Neuronal stem cell (in vitro differentiated cells): ENCODE results near the gene ZNF566.

Experiments used
- DNase-seq: peaks from one replicate; pipeline ENCODE4 v3.0.0-alpha.2; 2013; ENCODE audit warnings: low spot score
- H2AFZ ChIP-seq: one replicate; pipeline ENCODE4 v1.6.1; 2013; ENCODE audit warnings: mild to moderate bottlenecking, low read length, inconsistent platforms
- H2AK5ac ChIP-seq: 2 replicates; pipeline ENCODE4 v1.6.1; 2013; ENCODE audit warnings: low read depth, mild to moderate bottlenecking, inconsistent platforms, low read length, moderate library complexity, mixed read lengths
- H2BK120ac ChIP-seq: 2 replicates; pipeline ENCODE4 v1.6.1; 2013; ENCODE audit warnings: low read depth, mild to moderate bottlenecking, inconsistent platforms, low read length, moderate library complexity, mixed read lengths
- H2BK12ac ChIP-seq: one replicate; pipeline ENCODE4 v1.6.1; 2013; ENCODE audit warnings: low read length, inconsistent platforms
- H2BK15ac ChIP-seq: 2 replicates; pipeline ENCODE4 v1.6.1; 2013; ENCODE audit warnings: mild to moderate bottlenecking, low read length, inconsistent platforms, mixed read lengths
- H2BK5ac ChIP-seq: one replicate; pipeline ENCODE4 v1.6.1; 2013; ENCODE audit warnings: inconsistent platforms, mild to moderate bottlenecking, low read length, moderate library complexity
- H3K14ac ChIP-seq: one replicate; pipeline ENCODE4 v1.6.1; 2013; ENCODE audit warnings: low read length, inconsistent platforms
- H3K18ac ChIP-seq: 2 replicates; pipeline ENCODE4 v1.6.1; 2013; ENCODE audit warnings: low read length, inconsistent platforms
- H3K23ac ChIP-seq: 2 replicates; pipeline ENCODE4 v1.6.1; 2013; ENCODE audit warnings: low read depth, mild to moderate bottlenecking, mixed read lengths, low read length, inconsistent platforms; ENCODE audit not compliant: poor library complexity
- H3K27ac ChIP-seq: replicated peaks from 3 replicates; pipeline ENCODE4 v1.5.1; 2013; ENCODE audit warnings: low read length, inconsistent platforms
- H3K27me3 ChIP-seq, 3 experiments: 2 replicates each; pipeline ENCODE4 v1.6.1; 2013; ENCODE audit warnings: low read length in 3 of 3, mild to moderate bottlenecking in 2 of 3, inconsistent platforms in 1 of 3, low read depth in 1 of 3, mixed read lengths in 1 of 3, moderate library complexity in 1 of 3; ENCODE audit not compliant: control insufficient read depth in 3 of 3, insufficient read depth in 3 of 3
- H3K36me3 ChIP-seq, 2 donors: replicated peaks in 1 of 2; 2 replicates each; pipeline ENCODE4 v1.6.1; 2013; ENCODE audit warnings: low read length in 2 of 2; ENCODE audit not compliant: control insufficient read depth in 2 of 2, insufficient read depth in 2 of 2
- H3K4ac ChIP-seq: 2 replicates; pipeline ENCODE4 v1.6.1; 2013; ENCODE audit warnings: inconsistent platforms, mild to moderate bottlenecking, low read length, moderate library complexity
- H3K4me1 ChIP-seq, 2 donors: 1 replicate in 1 of 2; 2 replicates in 1 of 2; pipeline ENCODE4 v1.6.1; 2013; ENCODE audit warnings: low read length in 2 of 2, low read depth in 1 of 2; ENCODE audit not compliant: control insufficient read depth in 2 of 2, insufficient read depth in 1 of 2
- H3K4me2 ChIP-seq: one replicate; pipeline ENCODE4 v1.6.1; 2013; ENCODE audit warnings: mild to moderate bottlenecking, low read length, inconsistent platforms; ENCODE audit not compliant: insufficient read depth, poor library complexity, severe bottlenecking
- H3K4me3 ChIP-seq, 2 donors: 2 replicates each; pipeline ENCODE4 v1.5.1; 2013; ENCODE audit warnings: low read length in 2 of 2, mild to moderate bottlenecking in 2 of 2, inconsistent platforms in 1 of 2, moderate library complexity in 1 of 2
- H3K79me1 ChIP-seq: one replicate; pipeline ENCODE4 v1.6.1; 2013; ENCODE audit warnings: low read depth, mild to moderate bottlenecking, inconsistent platforms, low read length, moderate library complexity
- H3K9ac ChIP-seq: one replicate; pipeline ENCODE4 v1.6.1; 2013; ENCODE audit warnings: mild to moderate bottlenecking, low read depth, low read length, inconsistent platforms; ENCODE audit not compliant: poor library complexity
- H3K9me3 ChIP-seq, 2 donors: replicated peaks in 1 of 2; 2 replicates each; pipeline versions ENCODE3 to v1.6.1; 2013; ENCODE audit warnings: low read length in 2 of 2, mild to moderate bottlenecking in 2 of 2, inconsistent platforms in 1 of 2, low read depth in 1 of 2, mixed read lengths in 1 of 2, moderate library complexity in 1 of 2; ENCODE audit not compliant: control insufficient read depth in 2 of 2, insufficient read depth in 1 of 2
- H4K8ac ChIP-seq: one replicate; pipeline ENCODE4 v1.6.1; 2013; ENCODE audit warnings: low read depth, mild to moderate bottlenecking, inconsistent platforms, low read length, moderate library complexity
- H4K91ac ChIP-seq: one replicate; pipeline ENCODE4 v1.6.1; 2013; ENCODE audit warnings: low read length, low read depth, mild to moderate bottlenecking, inconsistent platforms; ENCODE audit not compliant: poor library complexity
- WGBS, 2 donors: extraction: QIAGEN DNeasy Blood & Tissue Kit; methylation state at CpG; one replicate each; pipeline ENCODE4 v1.1.7; 2013; ENCODE audit warnings: missing lambda C conversion rate in 2 of 2, mixed read lengths in 1 of 2; ENCODE audit not compliant: insufficient read length in 2 of 2, insufficient replicate concordance in 1 of 2; ENCODE audit errors: extremely low coverage in 2 of 2; 5-methylcytosine and 5-hydroxymethylcytosine counted together

The ZNF566 gene

DNA sequence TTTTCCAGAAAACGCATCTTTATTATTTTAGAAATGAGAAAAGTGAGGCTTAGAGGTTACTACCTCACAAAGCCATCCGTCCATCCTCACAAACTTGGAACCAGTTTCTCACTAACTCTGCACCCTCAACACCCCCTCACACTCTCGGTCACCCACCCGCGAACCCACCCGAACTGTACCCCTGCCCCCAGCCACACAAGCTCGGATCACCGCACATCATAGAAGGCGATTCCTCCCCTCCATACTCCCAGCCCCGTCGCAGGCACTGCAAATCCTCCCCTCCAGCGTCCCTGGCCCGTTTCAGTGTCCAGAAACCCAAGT is 38.5 kb upstream of the ZNF566 start:
- DNase-seq = no peak
- peaks cover 21 to 57% of the 10 kb centered on the region in 2 donors for H3K9me3 ChIP-seq
- H4K91ac ChIP-seq = no peak overlapping the region
- WGBS, 2 donors = no CpG with 5 or more reads among the region's 13 CpGs
- H3K36me3 ChIP-seq = peaks cover 14 to 41% of the 10 kb centered on the region in 2 donors
- peak overlapping the region; percentile 49 for H3K14ac ChIP-seq
- no peak overlapping the region for H3K4ac ChIP-seq
- H2BK12ac ChIP-seq = no peak overlapping the region
- peak overlapping the region; percentile 76 for H2BK5ac ChIP-seq
- no peak overlapping the region for H2AK5ac ChIP-seq
- H4K8ac ChIP-seq = no peak overlapping the region
- H3K27me3 ChIP-seq = no peaks in the 10 kb centered on the region
- H3K4me1 ChIP-seq = peaks cover 0 to 4% of the 10 kb centered on the region in 2 donors
- H3K27ac ChIP-seq = peak overlapping the region; percentile 53
- H3K9ac ChIP-seq = peak overlapping the region; percentile 92
- peak overlapping the region; percentile 41 for H3K4me2 ChIP-seq
- H2BK120ac ChIP-seq = no peak overlapping the region
- H3K18ac ChIP-seq = peak overlapping the region; percentile 97
- H2BK15ac ChIP-seq = no peak overlapping the region
- H3K4me3 ChIP-seq = peak overlapping the region; percentile 58 to 99
- H3K79me1 ChIP-seq = peaks cover 4% of the 10 kb centered on the region
- peak overlapping the region; percentile 82 for H3K23ac ChIP-seq
- H2AFZ ChIP-seq = peak overlapping the region; percentile 87

DNA sequence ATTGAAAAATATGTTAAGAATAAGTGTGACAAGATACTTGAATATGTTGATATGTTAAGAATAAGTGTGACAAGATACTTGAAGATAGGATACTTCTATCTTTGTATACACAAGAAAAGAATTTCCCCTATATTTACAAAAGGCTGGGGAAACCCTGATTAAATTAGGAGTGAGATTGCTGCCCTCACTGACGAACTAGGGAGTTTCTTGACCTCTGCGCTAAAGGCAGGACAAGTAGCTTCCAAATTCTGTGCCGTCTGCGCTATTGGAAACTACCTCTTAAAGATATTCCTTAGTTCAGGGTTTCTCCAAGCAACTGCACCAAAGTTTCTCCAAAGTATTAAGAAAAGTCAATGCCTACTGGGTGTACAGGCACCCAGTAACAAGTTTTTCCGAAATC is 38.0 kb upstream of the ZNF566 start:
- no peak overlapping the region for H2BK120ac ChIP-seq
- no peaks in the 10 kb centered on the region for H3K27me3 ChIP-seq
- H3K14ac ChIP-seq = no peak overlapping the region
- H3K18ac ChIP-seq = no peak overlapping the region
- no peak overlapping the region for H2BK12ac ChIP-seq
- H3K4me2 ChIP-seq = peak overlapping the region; percentile 49
- peaks cover 0 to 4% of the 10 kb centered on the region in 2 donors for H3K4me1 ChIP-seq
- H3K79me1 ChIP-seq = peaks cover 4% of the 10 kb centered on the region
- H3K9me3 ChIP-seq = peaks cover 25 to 60% of the 10 kb centered on the region in 2 donors
- no peak overlapping the region for H3K23ac ChIP-seq
- H4K91ac ChIP-seq = no peak overlapping the region
- H3K9ac ChIP-seq = no peak overlapping the region
- peak overlapping the region; percentile 87 for H2AFZ ChIP-seq
- peak overlapping the region; percentile 58 to 74 for H3K4me3 ChIP-seq
- no peak overlapping the region for H2BK15ac ChIP-seq
- H3K27ac ChIP-seq = no peak overlapping the region
- no CpG with 5 or more reads among the region's 5 CpGs for WGBS, 2 donors
- H2AK5ac ChIP-seq = no peak overlapping the region
- peaks cover 17 to 46% of the 10 kb centered on the region in 2 donors for H3K36me3 ChIP-seq
- no peak overlapping the region for H3K4ac ChIP-seq
- H2BK5ac ChIP-seq = no peak overlapping the region
- H4K8ac ChIP-seq = no peak overlapping the region
- DNase-seq = no peak

DNA sequence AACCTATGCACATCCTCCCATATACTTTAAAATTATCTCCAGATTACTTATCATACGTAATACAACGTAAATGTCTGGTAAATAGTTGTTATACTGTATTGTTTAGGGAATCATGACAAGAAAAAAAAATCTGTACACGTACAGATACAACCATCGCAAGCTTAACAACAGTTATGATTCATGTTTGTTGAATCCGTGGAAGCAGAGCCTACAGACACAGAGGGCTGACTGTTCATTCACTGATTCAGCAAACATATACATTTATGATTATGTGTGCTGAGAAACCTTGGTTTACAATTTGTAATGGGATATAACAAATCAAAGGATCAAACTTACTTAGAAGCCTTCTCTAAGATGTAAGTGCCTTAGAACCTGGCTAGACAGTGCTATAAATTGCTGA is 37.2 kb upstream of the ZNF566 start:
- Histone ChIP-seq H2BK120ac (no peak overlapping the region), H3K27me3 (no peaks in the 10 kb centered on the region), H3K4me1 (peaks cover 0 to 4% of the 10 kb centered on the region in 2 donors), H3K36me3 (peaks cover 17 to 53% of the 10 kb centered on the region in 2 donors), H3K4me2 (no peak overlapping the region), H3K9ac (no peak overlapping the region), H2AK5ac (no peak overlapping the region), H4K8ac (no peak overlapping the region), H3K18ac (no peak overlapping the region), H4K91ac (no peak overlapping the region), H2BK12ac (no peak overlapping the region), H3K27ac (no peak overlapping the region), H2AFZ (no peak overlapping the region), H3K9me3 (peaks cover 26 to 67% of the 10 kb centered on the region in 2 donors), H3K79me1 (peaks cover 4% of the 10 kb centered on the region), H2BK5ac (no peak overlapping the region), H2BK15ac (no peak overlapping the region), H3K23ac (no peak overlapping the region), H3K14ac (no peak overlapping the region), H3K4me3 (peak overlapping the region in 1 of 2 donors; percentile 58), H3K4ac (no peak overlapping the region)
- no CpG with 5 or more reads among the region's 5 CpGs for WGBS, 2 donors
- DNase-seq = no peak

DNA sequence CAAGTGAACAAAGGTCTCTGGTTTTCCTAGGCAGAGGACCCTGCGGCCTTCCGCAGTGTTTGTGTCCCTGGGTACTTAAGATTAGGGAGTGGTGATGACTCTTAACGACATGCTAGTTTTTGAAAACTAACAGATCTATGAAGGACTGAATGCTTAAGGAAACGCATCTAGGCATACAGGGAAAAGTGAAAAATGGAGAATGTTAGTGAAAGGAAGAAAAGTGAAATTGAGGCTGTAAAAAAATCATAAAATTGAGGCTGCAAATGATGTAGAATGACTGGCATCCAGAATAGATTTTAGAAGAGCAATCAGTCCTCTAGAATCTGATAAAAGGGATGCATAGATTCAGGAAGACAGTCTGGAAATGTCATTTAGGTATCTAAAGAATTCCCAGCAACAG is 35.3 kb upstream of the ZNF566 start:
- Histone ChIP-seq H3K9me3 (peaks cover 26 to 74% of the 10 kb centered on the region in 2 donors), H2AK5ac (no peak overlapping the region), H3K23ac (no peak overlapping the region), H4K8ac (no peak overlapping the region), H3K4ac (no peak overlapping the region), H2BK15ac (no peak overlapping the region), H4K91ac (no peak overlapping the region), H2BK5ac (no peak overlapping the region), H2BK120ac (no peak overlapping the region), H3K79me1 (peaks cover 4% of the 10 kb centered on the region), H3K27ac (no peak overlapping the region), H3K36me3 (peaks cover 20 to 71% of the 10 kb centered on the region in 2 donors), H3K4me2 (no peak overlapping the region), H3K27me3 (no peaks in the 10 kb centered on the region), H3K9ac (no peak overlapping the region), H3K4me3 (no peak overlapping the region), H3K18ac (no peak overlapping the region), H2AFZ (no peak overlapping the region), H3K4me1 (peaks cover 0 to 4% of the 10 kb centered on the region in 2 donors), H3K14ac (no peak overlapping the region), H2BK12ac (no peak overlapping the region)
- DNase-seq = no peak
- no CpG with 5 or more reads among the region's 4 CpGs for WGBS, 2 donors
